Cerebellar nuclear complex (tissue), 1 donor: ENCODE results near the gene ALAD.
"Not testable (repeated sequence)": the region's sequence is repeated elsewhere in the genome, so short reads cannot be mapped to it uniquely, and the experiment has no call there.

Experiments
- DNase-seq, 2 experiments: peaks; one replicate each; lab custom pipeline; 2025; lab: John Stamatoyannopoulos, UW

The ALAD gene

GRCh38 chr9:113401027-113401792 lies at the start of gene ALAD:
TSS of gene ALAD (minus strand) at chr9:113401284. CDS start at chr9:113393559, 7,725 bp downstream.
- peak; percentile 95 for DNase-seq

- no peak for DNase-seq
Measured at GRCh38 chr9:113449376-113449775, 48.3 kb upstream of the ALAD start.

- peak in 1 of 2 experiments; percentile 18 for DNase-seq
Measured at GRCh38 chr9:113446323-113446740, 45.2 kb upstream of the ALAD start.

GRCh38 chr9:113444736-113445135 lies 43.7 kb upstream of the ALAD start:
- DNase-seq, result no peak

- not testable (repeated sequence) for DNase-seq
Measured at GRCh38 chr9:113437716-113438115, 36.6 kb upstream of the ALAD start.

GRCh38 chr9:113436728-113437515 lies 35.8 kb upstream of the ALAD start:
- DNase-seq, result no peak

- DNase-seq, result no peak
Measured at GRCh38 chr9:113431191-113431590, 30.1 kb upstream of the ALAD start.

GRCh38 chr9:113428062-113428615 lies 27.1 kb upstream of the ALAD start:
- no peak for DNase-seq

GRCh38 chr9:113427629-113428028 lies 26.5 kb upstream of the ALAD start:
- no peak for DNase-seq

GRCh38 chr9:113426701-113427100 lies 25.6 kb upstream of the ALAD start:
- DNase-seq, result no peak

- no peak for DNase-seq
Measured at GRCh38 chr9:113425072-113425471, 24.0 kb upstream of the ALAD start.

- DNase-seq, result no peak
Measured at GRCh38 chr9:113421726-113422125, 20.6 kb upstream of the ALAD start.

- no peak for DNase-seq
Measured at GRCh38 chr9:113417370-113417769, 16.3 kb upstream of the ALAD start.

GRCh38 chr9:113416149-113416721 lies 15.2 kb upstream of the ALAD start:
- no peak for DNase-seq

- peak in 1 of 2 experiments; percentile 57 for DNase-seq
Measured at GRCh38 chr9:113410207-113410864, 9.3 kb upstream of the ALAD start, which contains the start of the genes C9orf43 and POLE3. TSS of gene C9orf43 (plus strand) at chr9:113410747. CDS start at chr9:113413494, 2,747 bp downstream. TSS of gene POLE3 (minus strand) at chr9:113410675. CDS start at chr9:113410293, 382 bp downstream.

GRCh38 chr9:113409883-113410206 lies 8.8 kb upstream of the ALAD start:
- no peak for DNase-seq

GRCh38 chr9:113409481-113409880 lies 8.4 kb upstream of the ALAD start:
- no peak for DNase-seq

- DNase-seq, result peak in 1 of 2 experiments; percentile 13
Measured at GRCh38 chr9:113406873-113407511, 5.9 kb upstream of the ALAD start.

GRCh38 chr9:113406353-113406752 lies 5.3 kb upstream of the ALAD start:
- DNase-seq, result not testable (repeated sequence)

GRCh38 chr9:113403646-113404045 lies 2.6 kb upstream of the ALAD start:
- DNase-seq, result no peak

GRCh38 chr9:113399646-113400200 lies 1.4 kb downstream of the ALAD start:
- DNase-seq, result no peak
